ENCODE data around the gene ARHGDIG. TPM values are rescaled to one million over a fixed set of nuclear protein-coding genes. Genes with fewer than 3 reads are reported as not detected.

Gene ARHGDIG
- total and polyA plus RNA-seq, 2 of the 4 experiments (the other 2 are of a cell fraction) = 0.24 to 0.36 TPM

DNA sequence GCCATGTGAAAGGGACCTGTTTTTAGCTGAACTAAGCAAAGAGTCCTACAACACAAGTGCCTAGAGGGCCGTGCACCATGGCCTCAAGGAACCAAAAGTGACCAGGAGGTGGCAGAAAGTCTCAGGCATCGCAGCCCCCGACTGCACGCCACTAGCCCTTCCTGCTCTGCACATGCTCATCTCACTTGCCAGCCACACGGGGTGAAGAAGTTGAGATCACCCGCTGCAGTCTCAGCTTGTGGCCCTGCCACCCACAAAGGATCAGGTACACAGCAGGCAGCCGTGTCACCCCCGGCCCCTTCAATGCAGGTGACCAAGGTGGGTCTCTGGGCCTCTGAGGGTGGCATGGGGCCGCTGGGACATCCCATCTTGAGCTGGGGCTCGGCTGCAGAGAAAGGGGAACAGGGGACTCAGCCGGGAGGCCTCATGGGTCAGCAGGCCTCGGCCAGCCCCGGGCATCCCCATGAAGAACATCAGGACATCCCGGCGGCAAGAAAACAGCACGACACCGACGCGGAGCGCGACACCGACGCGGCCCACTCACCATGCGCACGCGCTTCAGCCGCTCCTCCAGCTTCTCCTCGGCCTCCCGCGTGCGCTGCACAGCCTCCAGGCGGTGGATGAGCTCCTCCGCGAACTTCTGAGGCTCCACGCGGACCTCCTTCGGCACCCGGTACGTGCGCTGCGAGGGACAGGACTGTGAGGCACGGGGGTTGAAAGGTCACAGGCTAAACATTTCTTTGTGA lies 23.5 kb downstream of the ARHGDIG start:
- Histone ChIP-seq H3K4me2 (ENCODE audit: low read depth, low read length) (no peak overlapping the region), H3K9me1 (ENCODE audit: insufficient read depth, low read length) (no peaks in the 10 kb centered on the region), H3K9ac (ENCODE audit: low read depth, low read length) (no peak overlapping the region), H3K36me3 (ENCODE audit: control insufficient read depth, insufficient read depth, low read length) (peaks cover 28% of the 10 kb centered on the region), H2BK5ac (ENCODE audit: low read depth, low read length, poor library complexity, severe bottlenecking) (no peak overlapping the region), H3K4ac (ENCODE audit: low read depth, low read length) (no peak overlapping the region), H3K9me3 (ENCODE audit: control insufficient read depth, insufficient read depth, low read length) (no peaks in the 10 kb centered on the region), H3K18ac (ENCODE audit: low read depth, low read length) (no peak overlapping the region), H3K27ac (ENCODE audit: insufficient read depth, low read length) (no peak overlapping the region), H2AK5ac (ENCODE audit: low read depth, low read length) (no peak overlapping the region), H3K4me1 (ENCODE audit: control insufficient read depth, insufficient read depth, low read length) (no peaks in the 10 kb centered on the region), H2BK20ac (ENCODE audit: low read depth, low read length) (no peak overlapping the region), H4K91ac (ENCODE audit: insufficient read depth, low read depth, low read length) (no peak overlapping the region), H4K20me1 (ENCODE audit: insufficient read depth, low read length) (peaks cover 4% of the 10 kb centered on the region; the same call in 1 of the 2 replicates), H2BK120ac (ENCODE audit: low read depth, low read length) (no peak overlapping the region), H2AK9ac (replicated peaks; ENCODE audit: low read depth, low read length, poor library complexity) (no peak overlapping the region), H3K4me3 (ENCODE audit: insufficient read depth, low read depth, low read length) (no peak overlapping the region), H3K23ac (ENCODE audit: low read depth, low read length) (no peak overlapping the region), H3K14ac (replicated peaks; ENCODE audit: low read depth, low read length) (no peak overlapping the region), H4K8ac (ENCODE audit: low read depth in 2 of 2, low read length in 2 of 2) (no peak overlapping the region), H2BK15ac (ENCODE audit: low read depth, low read length) (no peak overlapping the region), H3K27me3 (ENCODE audit: control insufficient read depth, insufficient read depth, low read length) (no peaks in the 10 kb centered on the region), H3K56ac (ENCODE audit: extremely low read depth, insufficient read depth, low read length) (no peak overlapping the region), H3K79me1 (ENCODE audit: low read depth in 1 of 2, low read length in 2 of 2) (peaks cover 0 to 20% of the 10 kb centered on the region in 2 experiments; a peak in 2 of 4 replicates), H2AFZ (replicated peaks; ENCODE audit: low read length, poor library complexity) (no peak overlapping the region), H4K5ac (ENCODE audit: low read depth, low read length) (no peak overlapping the region)
- CTCF ChIA-PET = no interaction called here
- WGBS, 2 experiments (ENCODE audit: extremely low coverage in 2 of 2, insufficient read length in 1 of 2) = 87% methylated on average over 24 of the region's 43 CpGs; no CpG with 5 or more reads in 1 of the 2 experiments
- intact Hi-C loops (cut with micrococcal nuclease) = no loop called here
- TF ChIP-seq NFE2L2 (IDR thresholded peaks at IDR 0.05; ENCODE audit: low read depth, low read length) (no peak), MAZ (IDR thresholded peaks at IDR 0.05; ENCODE audit: borderline replicate concordance, low read depth, low read length) (no peak), CEBPB (IDR thresholded peaks at IDR 0.05; ENCODE audit: low read depth, low read length) (no peak), BHLHE40 (IDR thresholded peaks at IDR 0.05; ENCODE audit: low read depth, low read length) (no peak), SMC3 (IDR thresholded peaks at IDR 0.05; ENCODE audit: low read depth, low read length) (no peak), RFX5 (IDR thresholded peaks at IDR 0.05; ENCODE audit: low read depth, low read length) (no peak), POLR2A (IDR thresholded peaks at IDR 0.05; ENCODE audit: low read depth, low read length) (no peak), MAFK (IDR thresholded peaks at IDR 0.05; ENCODE audit: low read depth, low read length) (no peak), RAD21 (IDR thresholded peaks at IDR 0.05; ENCODE audit: low read length) (no peak), MXI1 (IDR thresholded peaks at IDR 0.05; ENCODE audit: borderline replicate concordance, low read depth, low read length) (no peak), RCOR1 (IDR thresholded peaks at IDR 0.05; ENCODE audit: insufficient replicate concordance, low read length) (no peak)
- TF ChIP-seq, protein P1, sequence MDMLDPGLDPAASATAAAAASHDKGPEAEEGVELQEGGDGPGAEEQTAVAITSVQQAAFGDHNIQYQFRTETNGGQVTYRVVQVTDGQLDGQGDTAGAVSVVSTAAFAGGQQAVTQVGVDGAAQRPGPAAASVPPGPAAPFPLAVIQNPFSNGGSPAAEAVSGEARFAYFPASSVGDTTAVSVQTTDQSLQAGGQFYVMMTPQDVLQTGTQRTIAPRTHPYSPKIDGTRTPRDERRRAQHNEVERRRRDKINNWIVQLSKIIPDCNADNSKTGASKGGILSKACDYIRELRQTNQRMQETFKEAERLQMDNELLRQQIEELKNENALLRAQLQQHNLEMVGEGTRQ (IDR thresholded peaks at IDR 0.05; ENCODE audit: low read depth, low read length) = no peak
- TF ChIP-seq, protein P2, sequence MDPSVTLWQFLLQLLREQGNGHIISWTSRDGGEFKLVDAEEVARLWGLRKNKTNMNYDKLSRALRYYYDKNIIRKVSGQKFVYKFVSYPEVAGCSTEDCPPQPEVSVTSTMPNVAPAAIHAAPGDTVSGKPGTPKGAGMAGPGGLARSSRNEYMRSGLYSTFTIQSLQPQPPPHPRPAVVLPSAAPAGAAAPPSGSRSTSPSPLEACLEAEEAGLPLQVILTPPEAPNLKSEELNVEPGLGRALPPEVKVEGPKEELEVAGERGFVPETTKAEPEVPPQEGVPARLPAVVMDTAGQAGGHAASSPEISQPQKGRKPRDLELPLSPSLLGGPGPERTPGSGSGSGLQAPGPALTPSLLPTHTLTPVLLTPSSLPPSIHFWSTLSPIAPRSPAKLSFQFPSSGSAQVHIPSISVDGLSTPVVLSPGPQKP (IDR thresholded peaks at IDR 0.05; ENCODE audit: borderline replicate concordance, low read depth, low read length) = no peak
- POLR2A ChIA-PET (ENCODE audit: unreplicated experiment) = no interaction called here
- dilution Hi-C loops (cut with HindIII; ENCODE audit: low sequenced_read_pairs, unreplicated experiment) = no loop called here
- in situ Hi-C loops (cut with MboI; ENCODE audit: low sequenced_read_pairs) = no loop called here
- no peak for DNase-seq
- no TSS peak for BruUV-seq (replicated peaks)
- ATAC-seq (ENCODE audit: low read depth) = no peak; the same call in 1 of the 2 replicates
